HCT116 (cell line): ENCODE data around the gene CCDC9B. TPM values are rescaled to one million over a fixed set of nuclear protein-coding genes. Genes with fewer than 3 reads are reported as not detected.
A peak's percentile ranks its signal among the peaks of the same experiment; 100 is the strongest.

Experiments used
- ATAC-seq: fragments of 200-7000 bp; cut with Tn5 transposase; 2 replicates; pipeline ENCODE4 v1.9.1; 2020; ENCODE audit warnings: mild to moderate bottlenecking, moderate library complexity
- BruUV-seq: library from RNA; stranded (reverse); fragments of 400-500 nt; replicated peaks from 2 replicates; lab custom pipeline; 2021; lab: Mats Ljungman, UMichigan
- CTCF ChIA-PET: fragments of 300-600 bp; sonication (Branson Sonifier 250); formaldehyde crosslinking; loops from one replicate; lab custom pipeline; 2021; ENCODE audit warnings: antibody characterized with exemption; lab: Charles Lee
- POLR2A ChIA-PET: fragments of 300-600, 350-600 bp; sonication (Branson Sonifier 250); formaldehyde crosslinking; loops from one replicate; lab custom pipeline; 2021; ENCODE audit warnings: antibody characterized with exemption; lab: Charles Lee
- RAD21 ChIA-PET, 2 experiments: fragments of 300-600 bp; sonication (Branson Sonifier 250); formaldehyde crosslinking; loops; one replicate each; lab custom pipeline; 2023; ENCODE audit warnings: low total read pairs in 2 of 2; ENCODE audit not compliant: uncharacterized antibody in 2 of 2, unreplicated experiment in 2 of 2, low non-redundant PET in 1 of 2; lab: Charles Lee
- DNase-seq: peaks from one replicate; pipeline ENCODE4 v3.0.0-alpha.2; 2010; ENCODE audit warnings: low read depth, low spot score
- H2AFZ ChIP-seq: fragments of 200-600 bp; shearing (Covaris generic), sonication (generic); 2 replicates; pipeline ENCODE4 v1.6.1; 2017; ENCODE audit warnings: low read depth, mixed run types, mixed read lengths, antibody characterized with exemption, low read length; ENCODE audit not compliant: poor library complexity, severe bottlenecking
- H3K27ac ChIP-seq: 2 replicates; pipeline ENCODE4 v1.5.1; 2012; ENCODE audit warnings: low read depth, low read length
- H3K27me3 ChIP-seq: fragments of 200-600 bp; sonication (generic); 2 replicates; pipeline ENCODE4 v1.6.1; 2016; ENCODE audit warnings: mixed run types, low read length, mixed read lengths; ENCODE audit not compliant: insufficient read depth
- H3K36me3 ChIP-seq, 2 experiments: fragments of 200-500 bp in 1 of 2; fragments of 200-600 bp in 1 of 2; sonication (Bioruptor generic) in 1 of 2; sonication (generic) in 1 of 2; 2 replicates each; pipeline versions ENCODE4 v1.5.1 to v1.6.1; 2014 to 2016; ENCODE audit warnings: low read length in 2 of 2, inconsistent platforms in 1 of 2, mixed read lengths in 1 of 2, mixed run types in 1 of 2; ENCODE audit not compliant: insufficient read depth in 2 of 2, control insufficient read depth in 1 of 2
- H3K4me1 ChIP-seq, 2 experiments: fragments of 200-600 bp in 1 of 2; sonication (generic) in 1 of 2; 2 replicates each; pipeline versions ENCODE4 v1.5.1 to v1.6.1; 2012 to 2017; ENCODE audit warnings: low read length in 2 of 2, inconsistent platforms in 1 of 2, mild to moderate bottlenecking in 1 of 2, mixed read lengths in 1 of 2, mixed run types in 1 of 2, moderate library complexity in 1 of 2; ENCODE audit not compliant: insufficient read depth in 2 of 2, control insufficient read depth in 1 of 2
- H3K4me2 ChIP-seq: fragments of 200-600 bp; sonication (generic); 2 replicates; pipeline ENCODE4 v1.6.1; 2017; ENCODE audit warnings: mixed run types, low read length, mixed read lengths
- H3K4me3 ChIP-seq, 2 experiments: fragments of 200-600 bp in 1 of 2; sonication (generic) in 1 of 2; replicated peaks in 1 of 2; 2 replicates each; pipeline ENCODE4 v1.5.1; 2011 to 2016; ENCODE audit warnings: low read length in 2 of 2, control low read depth in 1 of 2, low read depth in 1 of 2, mild to moderate bottlenecking in 1 of 2, mixed read lengths in 1 of 2, mixed run types in 1 of 2
- H3K79me2 ChIP-seq: fragments of 200-600 bp; sonication (generic); 2 replicates; pipeline ENCODE4 v1.6.1; 2017; ENCODE audit warnings: mild to moderate bottlenecking, mixed run types, low read length, moderate library complexity, mixed read lengths; ENCODE audit not compliant: insufficient read depth
- H3K9ac ChIP-seq: fragments of 200-600 bp; sonication (generic); 2 replicates; pipeline ENCODE4 v1.6.1; 2016; ENCODE audit warnings: low read length, mixed read lengths
- H3K9me2 ChIP-seq: fragments of 200-600 bp; sonication (generic), shearing (Covaris generic); 2 replicates; pipeline ENCODE4 v1.6.1; 2017; ENCODE audit warnings: mixed run types, mild to moderate bottlenecking, moderate library complexity; ENCODE audit not compliant: insufficient read depth
- H3K9me3 ChIP-seq, 2 experiments: fragments of 200-500 bp in 1 of 2; fragments of 200-600 bp in 1 of 2; sonication (Bioruptor generic) in 1 of 2; sonication (generic) in 1 of 2; 2 replicates each; pipeline ENCODE4 v1.6.1; 2014 to 2017; ENCODE audit warnings: low read length in 2 of 2, mixed read lengths in 2 of 2, inconsistent platforms in 1 of 2, low read depth in 1 of 2, mild to moderate bottlenecking in 1 of 2, mixed run types in 1 of 2, moderate library complexity in 1 of 2; ENCODE audit not compliant: control insufficient read depth in 1 of 2, insufficient read depth in 1 of 2
- H4K20me1 ChIP-seq: fragments of 200-600 bp; sonication (generic), shearing (Covaris generic); 2 replicates; pipeline ENCODE4 v1.6.1; 2017; ENCODE audit warnings: mixed run types, mild to moderate bottlenecking, moderate library complexity; ENCODE audit not compliant: insufficient read depth
- CBX3 ChIP-seq: IDR thresholded peaks from 2 replicates; pipeline ENCODE4 v1.6.1; 2012; ENCODE audit warnings: low read depth
- CEBPB ChIP-seq: IDR thresholded peaks from 2 replicates; pipeline ENCODE4 v1.6.1; 2012; ENCODE audit warnings: low read depth
- CTCF ChIP-seq, 3 experiments: fragments of 200-600 bp in 1 of 3; sonication (generic) in 1 of 3; IDR thresholded peaks in 2 of 3; conservative IDR thresholded peaks in 1 of 3; 2 replicates each; pipeline ENCODE4 v1.5.1; 2012 to 2017; ENCODE audit warnings: low read depth in 2 of 3, low read length in 2 of 3, antibody characterized with exemption in 1 of 3, borderline replicate concordance in 1 of 3, control low read depth in 1 of 3, mild to moderate bottlenecking in 1 of 3, mixed read lengths in 1 of 3, mixed run types in 1 of 3, moderate library complexity in 1 of 3; ENCODE audit not compliant: insufficient read depth in 1 of 3
- EGR1 ChIP-seq: IDR thresholded peaks from 2 replicates; pipeline ENCODE4 v1.6.1; 2012; ENCODE audit warnings: low read depth
- ELF1 ChIP-seq: IDR thresholded peaks from 2 replicates; pipeline ENCODE4 v1.6.1; 2012; ENCODE audit warnings: low read depth, borderline replicate concordance
- EZH2 ChIP-seq: fragments of 200-600 bp; sonication (generic); IDR thresholded peaks from 2 replicates; pipeline ENCODE4 v1.6.1; 2017; ENCODE audit warnings: antibody characterized with exemption, mixed run types
- JUND ChIP-seq: IDR thresholded peaks from 2 replicates; pipeline ENCODE4 v1.6.1; 2012
- MAX ChIP-seq: IDR thresholded peaks from 2 replicates; pipeline ENCODE4 v1.6.1; 2012
- POLR2A ChIP-seq: IDR thresholded peaks from 2 replicates; pipeline ENCODE4 v1.7.0; 2011; ENCODE audit warnings: borderline replicate concordance; ENCODE audit not compliant: insufficient read depth, insufficient read length; ENCODE audit errors: extremely low read depth
- RAD21 ChIP-seq: IDR thresholded peaks from 2 replicates; pipeline ENCODE4 v1.6.1; 2012; ENCODE audit warnings: low read depth, mild to moderate bottlenecking
- SRF ChIP-seq: IDR thresholded peaks from 2 replicates; pipeline ENCODE4 v1.6.1; 2012; ENCODE audit warnings: low read depth
- TCF7L2 ChIP-seq: IDR thresholded peaks from 2 replicates; pipeline ENCODE4 v1.7.0; 2011; ENCODE audit warnings: borderline replicate concordance, inconsistent platforms; ENCODE audit not compliant: insufficient read depth, insufficient read length; ENCODE audit errors: extremely low read depth
- ZBTB33 ChIP-seq: IDR thresholded peaks from 2 replicates; pipeline ENCODE4 v1.6.1; 2011; ENCODE audit warnings: mild to moderate bottlenecking, low read length, moderate library complexity; ENCODE audit not compliant: insufficient replicate concordance; ENCODE audit errors: extremely low read depth
- ZNF274 ChIP-seq: fragments of 200-500 bp; sonication (Bioruptor generic); IDR thresholded peaks from 2 replicates; pipeline ENCODE4 v1.6.1; 2014; ENCODE audit warnings: mild to moderate bottlenecking, low read depth, low read length, inconsistent platforms
- intact Hi-C: fragments of 100-400 bp; cut with micrococcal nuclease; formaldehyde crosslinking; loops from 2 replicates; pipeline ENCODE4 v1.10.0; 2022
- total RNA-seq: library from RNA; stranded (reverse); gene quantifications from one replicate; pipeline ENCODE4 v1.2.1, GENCODE V29; 2021; ENCODE audit not compliant: unreplicated experiment

Gene CCDC9B
- total RNA-seq, 1 experiment from 2014 or later, result 15.6 TPM

GRCh38 chr15:40285151-40285550, 55.6 kb downstream of the CCDC9B start:
- BruUV-seq, result no TSS peak
- TF ChIP-seq CTCF (IDR thresholded peaks at IDR 0.05 in 2 of 3, conservative IDR thresholded peaks at IDR 0.05 in 1 of 3; ENCODE audit: borderline replicate concordance in 1 of 3, insufficient read depth in 1 of 3, low read depth in 2 of 3, low read length in 2 of 3), result no peak
- TF ChIP-seq CBX3, result no peak
- no peak for TF ChIP-seq RAD21
- no peak for TF ChIP-seq ELF1
- TF ChIP-seq MAX, result no peak
- TF ChIP-seq TCF7L2, result no peak
- TF ChIP-seq SRF, result no peak
- no peak for TF ChIP-seq EZH2
- TF ChIP-seq ZNF274, result no peak
- TF ChIP-seq ZBTB33, result no peak
- TF ChIP-seq CEBPB, result no peak
- no peak for TF ChIP-seq EGR1
- no peak for TF ChIP-seq POLR2A
- no peak for TF ChIP-seq JUND
- POLR2A ChIA-PET, result no interaction called here

More at GRCh38 chr15:40285151-40285550, 55.6 kb downstream of the CCDC9B start:
- CTCF ChIA-PET, result interaction anchor here (0.8 to 2.0 kb wide), 6 partner anchors 10 to 240 kb away, joined by 3 to 11 read pairs (median 6); no protein-coding TSS in a partner anchor
- Histone ChIP-seq H4K20me1 (no peaks in the 10 kb centered on the region), H3K4me1 (peaks cover 48 to 65% of the 10 kb centered on the region in 2 experiments), H3K9ac (no peak overlapping the region), H2AFZ (no peak overlapping the region), H3K36me3 (no peaks in the 10 kb centered on the region), H3K27me3 (no peaks in the 10 kb centered on the region), H3K79me2 (no peaks in the 10 kb centered on the region), H3K4me3 (no peak overlapping the region), H3K9me3 (no peaks in the 10 kb centered on the region), H3K27ac (peak overlapping the region; percentile 15; the same call in 1 of the 2 replicates), H3K4me2 (peak overlapping the region; percentile 74), H3K9me2 (no peaks in the 10 kb centered on the region)
- intact Hi-C loops, result no loop called here
- DNase-seq (no peak), ATAC-seq (no peak)
- RAD21 ChIA-PET, result no interaction called here
